ENCODE measurements around the gene PSMD5.

Gene PSMD5

DNA sequence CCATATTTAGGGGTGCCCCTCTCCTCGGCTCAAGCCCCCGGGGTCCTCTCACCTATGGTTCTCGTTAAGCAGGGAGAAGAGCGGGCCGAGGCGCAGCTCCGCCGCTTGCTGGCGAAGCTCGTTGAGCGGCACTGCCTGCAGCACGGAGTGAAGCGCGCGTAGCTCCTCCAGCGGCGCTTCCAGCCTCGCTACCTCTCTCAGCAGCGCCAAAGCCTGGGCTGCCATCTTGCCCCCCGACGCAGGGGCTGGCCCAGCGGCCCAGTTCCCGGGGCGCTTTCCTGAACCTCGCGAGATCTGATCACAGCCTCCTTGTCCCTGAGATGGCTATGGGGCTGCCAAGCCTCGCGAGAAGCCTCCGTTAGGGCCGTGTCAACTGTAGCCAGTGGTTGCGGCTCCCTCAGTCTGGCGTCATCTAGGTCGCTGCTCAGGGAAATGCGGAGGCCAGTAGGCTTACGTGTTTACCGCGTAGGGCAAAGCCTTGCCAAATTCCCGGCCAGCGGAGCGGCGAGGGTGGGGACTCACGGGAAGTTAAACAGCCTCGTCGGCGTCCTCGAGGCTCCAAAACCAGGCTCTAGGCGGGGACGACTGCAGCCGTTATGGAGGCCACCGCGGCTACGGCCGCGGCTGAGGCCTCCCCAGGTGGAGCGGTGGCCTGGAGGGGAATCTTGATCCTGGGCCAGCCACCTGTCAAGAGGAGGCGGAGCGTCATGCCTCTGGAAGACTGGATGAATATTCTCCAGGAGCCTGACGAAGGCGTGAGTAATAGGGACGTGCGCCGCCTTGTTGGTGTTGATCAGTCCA is at the start of gene PSMD5:
Gene PSMD5 (minus strand): TSS at position 238 of the 801 bp plus-strand sequence. CDS start 13 bp downstream, at position 225.
- peak; percentile 94 to 98 (median 96) for DNase-seq (ENCODE audit: low read depth in 2 of 3, low spot score in 1 of 3)

DNA sequence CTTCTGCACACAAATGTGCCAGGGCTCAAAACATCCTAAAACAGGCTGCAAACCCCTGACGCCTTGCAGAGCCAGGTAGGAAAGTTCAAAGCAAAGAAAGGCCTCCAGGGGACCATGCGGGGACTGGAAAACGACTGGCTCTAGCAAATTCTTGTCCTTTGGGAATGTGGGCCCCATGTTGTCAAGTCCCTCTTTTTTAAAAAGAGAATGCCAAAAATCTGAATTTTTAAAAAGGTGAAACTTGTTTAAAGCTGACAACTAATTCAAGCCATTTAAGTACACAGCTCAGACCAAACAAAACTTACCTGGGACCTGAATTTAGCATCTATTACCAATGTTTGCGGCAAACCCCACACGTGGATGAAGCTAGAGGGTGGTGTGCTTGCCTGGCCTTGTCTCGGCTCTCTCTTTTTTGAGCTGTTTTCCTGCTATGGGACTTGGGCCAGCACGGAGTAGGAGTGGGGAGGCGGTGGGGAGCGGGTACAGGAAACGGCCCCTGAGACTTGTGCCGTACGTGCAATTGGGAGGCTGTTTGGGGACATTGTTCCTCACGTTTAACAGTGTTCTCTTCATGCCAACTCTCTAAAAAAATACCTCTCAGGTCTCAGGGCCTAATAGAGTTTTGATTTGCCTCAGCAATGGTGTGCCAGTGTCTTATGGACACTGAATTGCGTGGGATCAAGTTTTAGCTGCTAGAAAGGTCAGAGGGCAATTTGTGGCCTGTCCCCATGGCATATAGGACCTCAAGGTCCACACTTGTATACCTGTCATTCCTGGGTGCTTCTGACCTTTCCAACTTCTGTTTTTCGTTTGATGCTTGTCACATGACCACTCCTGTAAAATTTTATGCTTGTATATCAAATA is 49.4 kb upstream of the PSMD5 start:
- DNase-seq (ENCODE audit: low read depth in 2 of 3, low spot score in 1 of 3): no peak

GRCh38 chr9:120891245-120891883 is 48.6 kb upstream of the PSMD5 start:
- peak in 2 of 3 donors; percentile 58 to 67 for DNase-seq (ENCODE audit: low read depth in 2 of 3, low spot score in 1 of 3)

- no peak for DNase-seq (ENCODE audit: low read depth in 2 of 3, low spot score in 1 of 3)
Observed at GRCh38 chr9:120890320-120891244, 47.9 kb upstream of the PSMD5 start.

DNA sequence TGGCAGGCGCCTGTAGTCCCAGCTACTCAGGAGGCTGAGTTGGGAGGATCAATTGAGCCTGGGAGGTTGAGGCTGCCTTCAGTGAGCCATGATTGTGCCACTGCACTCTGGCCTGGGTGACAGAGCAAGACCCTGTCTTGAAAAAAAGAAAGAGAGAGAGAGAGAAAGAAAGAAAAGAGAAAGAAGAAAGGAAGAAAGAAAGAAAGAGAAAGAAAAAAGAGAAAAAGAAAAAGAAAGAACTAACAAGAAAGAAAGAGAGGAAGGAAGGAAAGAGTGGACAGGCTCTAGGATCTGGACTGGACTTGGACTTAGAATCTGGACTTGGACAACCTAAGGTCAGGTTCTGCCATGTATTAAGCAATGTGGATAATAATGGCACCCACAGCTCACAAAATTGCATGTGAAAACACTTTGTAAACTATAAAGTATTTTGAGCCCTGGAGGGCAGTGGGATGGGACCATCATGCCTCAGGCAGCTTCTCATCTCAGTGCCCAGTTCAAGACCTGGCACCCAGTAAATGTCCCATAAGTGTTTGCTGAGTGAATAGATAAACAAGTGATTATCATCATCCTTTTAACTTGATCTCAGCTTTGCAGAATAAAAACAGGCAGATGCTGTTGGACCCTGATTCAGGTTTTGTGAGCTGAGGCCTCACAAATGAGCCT is 47.0 kb upstream of the PSMD5 start:
- DNase-seq (ENCODE audit: low read depth in 2 of 3, low spot score in 1 of 3): no peak

GRCh38 chr9:120888626-120889025 is 45.9 kb upstream of the PSMD5 start:
- DNase-seq (ENCODE audit: low read depth in 2 of 3, low spot score in 1 of 3): no peak

GRCh38 chr9:120886490-120886967 is 43.8 kb upstream of the PSMD5 start:
- DNase-seq (ENCODE audit: low read depth in 2 of 3, low spot score in 1 of 3): no peak

DNA sequence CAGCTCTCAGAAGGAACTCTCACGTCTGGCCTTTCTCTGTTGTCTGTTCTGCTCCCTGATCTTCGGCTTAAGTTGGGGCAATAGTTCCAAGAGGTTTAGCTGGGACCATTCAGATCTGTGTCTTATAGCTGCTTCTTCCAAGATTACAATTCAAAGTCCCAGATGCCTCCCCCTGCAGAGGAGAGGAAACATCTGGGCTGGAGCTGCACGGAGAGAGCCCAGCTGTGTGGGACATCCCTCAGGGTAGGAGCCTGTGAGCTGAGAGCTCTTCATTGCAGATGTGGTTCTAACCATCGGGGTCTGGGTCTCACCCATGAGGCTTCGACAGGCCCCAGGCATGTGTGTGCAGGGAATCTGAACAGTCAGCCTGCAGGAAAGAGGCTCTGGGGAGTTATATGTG is 43.2 kb upstream of the PSMD5 start:
- DNase-seq (ENCODE audit: low read depth in 2 of 3, low spot score in 1 of 3): no peak

GRCh38 chr9:120885457-120885856 is 42.7 kb upstream of the PSMD5 start:
- no peak for DNase-seq (ENCODE audit: low read depth in 2 of 3, low spot score in 1 of 3)

DNA sequence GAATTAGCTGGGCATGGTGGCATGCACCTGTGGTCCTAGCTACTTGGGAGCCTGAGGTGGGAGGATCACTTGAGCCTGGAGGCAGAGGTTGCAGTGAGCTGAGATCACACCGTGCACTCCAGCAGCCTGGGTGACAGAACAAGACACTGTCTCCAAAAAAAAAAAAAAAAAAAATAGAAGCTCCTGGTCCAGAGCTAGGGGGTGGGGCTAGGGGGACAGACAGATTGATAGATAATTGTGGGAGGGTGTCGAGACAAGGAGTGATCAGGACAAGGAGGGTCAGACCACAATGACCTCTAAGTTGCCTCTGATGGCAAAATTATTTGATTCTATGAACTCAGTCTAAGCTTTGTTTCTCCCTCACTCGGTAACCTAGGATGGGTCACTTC is 40.9 kb upstream of the PSMD5 start:
- no peak for DNase-seq (ENCODE audit: low read depth in 2 of 3, low spot score in 1 of 3)

- no peak for DNase-seq (ENCODE audit: low read depth in 2 of 3, low spot score in 1 of 3)
Observed at GRCh38 chr9:120882935-120883607, 40.3 kb upstream of the PSMD5 start.

- no peak for DNase-seq (ENCODE audit: low read depth in 2 of 3, low spot score in 1 of 3)
Observed at GRCh38 chr9:120879446-120879845, 36.7 kb upstream of the PSMD5 start.

DNA sequence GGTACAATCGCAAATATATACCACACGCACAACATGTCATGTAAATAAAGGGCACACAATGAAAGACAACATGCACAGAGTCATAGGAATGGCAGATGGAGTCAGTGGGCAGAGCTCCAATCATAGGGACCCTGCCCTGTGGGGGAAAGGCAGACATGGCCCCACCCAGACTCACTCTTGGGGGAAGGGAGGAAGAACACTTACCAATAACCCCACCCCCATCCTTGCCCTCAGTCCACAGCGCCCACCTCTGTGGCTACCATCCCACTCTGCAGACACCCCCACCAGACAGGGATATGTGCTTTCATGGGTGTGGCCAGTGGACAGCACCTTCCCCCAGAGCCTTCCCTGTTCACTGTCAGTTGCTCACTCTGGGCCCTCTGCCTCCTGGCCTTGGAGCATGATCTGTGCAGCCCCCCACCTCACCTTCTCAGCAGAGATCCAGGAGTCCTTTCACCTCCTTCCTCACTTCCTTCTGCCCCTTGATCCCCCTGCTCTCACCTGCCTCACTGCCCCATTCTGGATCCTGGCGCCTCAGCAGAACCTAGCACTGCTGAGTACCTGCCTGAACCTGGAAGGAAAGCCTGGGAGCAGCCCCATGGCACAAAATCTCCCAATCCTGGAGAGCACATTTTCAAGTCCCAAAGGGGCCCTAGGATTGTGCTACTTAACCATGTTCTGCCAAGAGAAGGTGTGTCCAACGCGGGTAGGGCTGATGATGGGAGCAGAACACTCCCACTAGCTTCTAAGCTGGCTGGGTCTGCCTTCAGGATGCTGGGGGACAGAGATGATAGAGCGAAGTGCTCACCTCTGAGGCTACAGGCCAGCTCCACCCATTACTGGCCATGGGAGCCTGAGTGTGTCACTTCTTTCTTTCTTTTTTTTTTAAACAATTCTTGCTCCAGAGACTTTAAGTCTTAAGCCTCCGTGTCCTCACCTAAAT is 35.7 kb upstream of the PSMD5 start:
- no peak for DNase-seq (ENCODE audit: low read depth in 2 of 3, low spot score in 1 of 3)

GRCh38 chr9:120877276-120878034 is 34.7 kb upstream of the PSMD5 start:
- DNase-seq (ENCODE audit: low read depth in 2 of 3, low spot score in 1 of 3): peak in 2 of 3 donors; percentile 64 to 75

- DNase-seq (ENCODE audit: low read depth in 2 of 3, low spot score in 1 of 3): peak in 1 of 3 donors; percentile 50
Observed at GRCh38 chr9:120876842-120877240, 34.1 kb upstream of the PSMD5 start, which contains the start of gene PHF19. Gene PHF19 (minus strand): TSS chr9:120877188. CDS start chr9:120874741, 2,447 bp downstream.

GRCh38 chr9:120875954-120876841 is 33.5 kb upstream of the PSMD5 start:
- peak; percentile 82 to 87 (median 85) for DNase-seq (ENCODE audit: low read depth in 2 of 3, low spot score in 1 of 3)

Measured in stimulated activated CD4-positive, alpha-beta T cell treated with anti-CD3 and anti-CD28 coated beads, Interleukin-12 subunit alpha, Interleukin-12 subunit beta, amount 100 ng/mL, for 48 hours (primary cell).